Fibroblast of lung (primary cell): ENCODE data around the gene IRAK1.

Experiments
- CTCF ChIP-seq, 2 donors: IDR thresholded peaks in 1 of 2; conservative IDR thresholded peaks in 1 of 2; 1 replicate in 1 of 2; 2 replicates in 1 of 2; pipeline ENCODE4 v1.5.1; 2011 to 2012; ENCODE audit warnings: low read length in 2 of 2, control low read depth in 1 of 2, inconsistent platforms in 1 of 2, low read depth in 1 of 2, mild to moderate bottlenecking in 1 of 2
- EZH2 ChIP-seq: IDR thresholded peaks from 2 replicates; pipeline ENCODE4 v1.5.1; 2012; ENCODE audit warnings: low read length, control low read depth, mild to moderate bottlenecking; ENCODE audit errors: missing control alignments

GRCh38 chrX:153963546-153963945 is 56.2 kb downstream of the IRAK1 start:
- no peak for TF ChIP-seq EZH2
- TF ChIP-seq CTCF (conservative IDR thresholded peaks at IDR 0.05 in 1 of 2, IDR thresholded peaks at IDR 0.05 in 1 of 2; ENCODE audit: low read depth in 1 of 2, low read length in 2 of 2), result no peak
